IMR-90 (cell line): ENCODE results near the gene SRPK2. TPM values are rescaled to one million over a fixed set of nuclear protein-coding genes. Genes with fewer than 3 reads are reported as not detected.
A peak's percentile ranks its signal among the peaks of the same experiment; 100 is the strongest.

Experiments used
- ATAC-seq: fragments of 200-7000 bp; cut with Tn5 transposase; 2 replicates; pipeline ENCODE4 v1.9.1; 2020; ENCODE audit warnings: low read depth, mild to moderate bottlenecking, moderate library complexity
- BruUV-seq: library from RNA; stranded (reverse); fragments of 400-500 nt; replicated peaks from 2 replicates; lab custom pipeline; 2021; lab: Mats Ljungman, UMichigan
- CTCF ChIA-PET: fragments of 300-600 bp; formaldehyde crosslinking; extraction: SDS; loops from one replicate; lab custom pipeline; 2021; ENCODE audit warnings: antibody characterized with exemption; lab: Yijun Ruan, JAX
- POLR2A ChIA-PET: fragments of 300-600 bp; sonication (Branson Sonifier 250); formaldehyde crosslinking; loops from one replicate; lab custom pipeline; 2022; ENCODE audit warnings: antibody characterized with exemption; ENCODE audit not compliant: unreplicated experiment; lab: Charles Lee
- DNase-seq: peaks from one replicate; pipeline ENCODE4 v3.0.0; 2013
- H2AFZ ChIP-seq: replicated peaks from 2 replicates; pipeline ENCODE3; 2013; ENCODE audit warnings: low read length, mild to moderate bottlenecking; ENCODE audit not compliant: poor library complexity
- H2AK5ac ChIP-seq: 2 replicates; pipeline ENCODE4 v1.6.1; 2013; ENCODE audit warnings: low read depth, low read length, inconsistent platforms
- H2AK9ac ChIP-seq: replicated peaks from 2 replicates; pipeline ENCODE3; 2013; ENCODE audit warnings: mild to moderate bottlenecking, low read depth, low read length, moderate library complexity; ENCODE audit not compliant: poor library complexity
- H2BK120ac ChIP-seq: 2 replicates; pipeline ENCODE4 v1.6.1; 2013; ENCODE audit warnings: low read depth, low read length, inconsistent platforms
- H2BK15ac ChIP-seq: 3 replicates; pipeline ENCODE4 v1.6.1; 2013; ENCODE audit warnings: low read depth, low read length, inconsistent platforms
- H2BK20ac ChIP-seq: 2 replicates; pipeline ENCODE4 v1.6.1; 2013; ENCODE audit warnings: low read depth, mild to moderate bottlenecking, inconsistent platforms, low read length, moderate library complexity
- H2BK5ac ChIP-seq: 2 replicates; pipeline ENCODE4 v1.6.1; 2013; ENCODE audit warnings: mild to moderate bottlenecking, low read depth, low read length, inconsistent platforms; ENCODE audit not compliant: poor library complexity, severe bottlenecking
- H3K14ac ChIP-seq: replicated peaks from 2 replicates; pipeline ENCODE4 v1.6.1; 2013; ENCODE audit warnings: low read depth, low read length, inconsistent platforms
- H3K18ac ChIP-seq: 2 replicates; pipeline ENCODE4 v1.6.1; 2013; ENCODE audit warnings: low read depth, low read length, control low read depth
- H3K23ac ChIP-seq: 2 replicates; pipeline ENCODE4 v1.6.1; 2013; ENCODE audit warnings: low read depth, low read length, inconsistent platforms
- H3K27ac ChIP-seq: 2 replicates; pipeline ENCODE4 v1.5.1; 2013; ENCODE audit warnings: mild to moderate bottlenecking, control low read depth, low read length; ENCODE audit not compliant: insufficient read depth
- H3K27me3 ChIP-seq: 2 replicates; pipeline ENCODE4 v1.6.1; 2013; ENCODE audit warnings: low read length; ENCODE audit not compliant: control insufficient read depth, insufficient read depth
- H3K36me3 ChIP-seq: 2 replicates; pipeline ENCODE4 v1.6.1; 2013; ENCODE audit warnings: low read length, mixed read lengths; ENCODE audit not compliant: control insufficient read depth, insufficient read depth
- H3K4ac ChIP-seq: 2 replicates; pipeline ENCODE4 v1.6.1; 2013; ENCODE audit warnings: low read depth, low read length, inconsistent platforms
- H3K4me1 ChIP-seq: 2 replicates; pipeline ENCODE4 v1.6.1; 2013; ENCODE audit warnings: low read length, mixed read lengths; ENCODE audit not compliant: control insufficient read depth, insufficient read depth
- H3K4me2 ChIP-seq: 2 replicates; pipeline ENCODE4 v1.6.1; 2013; ENCODE audit warnings: low read depth, mild to moderate bottlenecking, control low read depth, low read length, moderate library complexity
- H3K4me3 ChIP-seq: 2 replicates; pipeline ENCODE4 v1.5.1; 2013; ENCODE audit warnings: low read depth, mild to moderate bottlenecking, control low read depth, low read length, moderate library complexity; ENCODE audit not compliant: insufficient read depth
- H3K56ac ChIP-seq: 2 replicates; pipeline ENCODE4 v1.6.1; 2013; ENCODE audit warnings: low read length, inconsistent platforms; ENCODE audit not compliant: insufficient read depth; ENCODE audit errors: extremely low read depth
- H3K79me1 ChIP-seq, 2 experiments: 2 replicates each; pipeline ENCODE4 v1.6.1; 2013; ENCODE audit warnings: low read length in 2 of 2, inconsistent platforms in 1 of 2, low read depth in 1 of 2
- H3K9ac ChIP-seq: 2 replicates; pipeline ENCODE4 v1.6.1; 2013; ENCODE audit warnings: low read depth, low read length, control low read depth
- H3K9me1 ChIP-seq: 2 replicates; pipeline ENCODE4 v1.6.1; 2013; ENCODE audit warnings: low read length, inconsistent platforms; ENCODE audit not compliant: insufficient read depth
- H3K9me3 ChIP-seq: 2 replicates; pipeline ENCODE4 v1.6.1; 2013; ENCODE audit warnings: low read length; ENCODE audit not compliant: control insufficient read depth, insufficient read depth
- H4K20me1 ChIP-seq: 2 replicates; pipeline ENCODE4 v1.6.1; 2013; ENCODE audit warnings: low read length, inconsistent platforms; ENCODE audit not compliant: insufficient read depth
- H4K5ac ChIP-seq: 2 replicates; pipeline ENCODE4 v1.6.1; 2013; ENCODE audit warnings: mild to moderate bottlenecking, low read depth, low read length, control low read depth
- H4K8ac ChIP-seq, 2 experiments: 2 replicates each; pipeline ENCODE4 v1.6.1; 2013; ENCODE audit warnings: low read depth in 2 of 2, low read length in 2 of 2, control low read depth in 1 of 2, inconsistent platforms in 1 of 2
- H4K91ac ChIP-seq: 2 replicates; pipeline ENCODE4 v1.6.1; 2013; ENCODE audit warnings: low read depth, low read length, inconsistent platforms; ENCODE audit not compliant: insufficient read depth
- BHLHE40 ChIP-seq: fragments of 150-350 bp; IDR thresholded peaks from 2 replicates; pipeline ENCODE4 v1.6.1; 2016; ENCODE audit warnings: mild to moderate bottlenecking, low read depth, low read length
- CEBPB ChIP-seq: IDR thresholded peaks from 2 replicates; pipeline ENCODE4 v1.6.1; 2012; ENCODE audit warnings: low read depth, low read length, improper control_type of control experiment
- CTCF ChIP-seq: conservative IDR thresholded peaks from 2 replicates; pipeline ENCODE4 v1.5.1; 2012; ENCODE audit warnings: mild to moderate bottlenecking, low read depth, low read length, improper control_type of control experiment
- FOS ChIP-seq: fragments of 150-350 bp; IDR thresholded peaks from 2 replicates; pipeline ENCODE4 v1.6.1; 2016; ENCODE audit warnings: low read depth, low read length
- MAZ ChIP-seq: IDR thresholded peaks from 2 replicates; pipeline ENCODE4 v1.6.1; 2012; ENCODE audit warnings: low read depth, mild to moderate bottlenecking, low read length, improper control_type of control experiment, moderate library complexity, borderline replicate concordance
- MXI1 ChIP-seq: IDR thresholded peaks from 2 replicates; pipeline ENCODE4 v1.6.1; 2012; ENCODE audit warnings: low read depth, mild to moderate bottlenecking, low read length, moderate library complexity, borderline replicate concordance
- NFE2L2 ChIP-seq: fragments of 150-350 bp; IDR thresholded peaks from 2 replicates; pipeline ENCODE4 v1.6.1; 2016; ENCODE audit warnings: low read depth, mild to moderate bottlenecking, low read length
- POLR2A ChIP-seq: IDR thresholded peaks from 2 replicates; pipeline ENCODE4 v1.6.1; 2012; ENCODE audit warnings: mild to moderate bottlenecking, low read depth, low read length
- RAD21 ChIP-seq: IDR thresholded peaks from 2 replicates; pipeline ENCODE4 v1.6.1; 2012; ENCODE audit warnings: low read length, improper control_type of control experiment
- RCOR1 ChIP-seq: IDR thresholded peaks from 2 replicates; pipeline ENCODE4 v1.6.1; 2012; ENCODE audit warnings: mild to moderate bottlenecking, low read length, improper control_type of control experiment; ENCODE audit not compliant: insufficient replicate concordance
- RFX5 ChIP-seq: IDR thresholded peaks from 2 replicates; pipeline ENCODE4 v1.8.0; 2012; ENCODE audit warnings: low read depth, mild to moderate bottlenecking, low read length, moderate library complexity
- SMC3 ChIP-seq: fragments of 150-350 bp; IDR thresholded peaks from 2 replicates; pipeline ENCODE4 v1.6.1; 2016; ENCODE audit warnings: low read depth, mild to moderate bottlenecking, antibody characterized with exemption, low read length, moderate library complexity
- USF2 ChIP-seq: fragments of 150-350 bp; IDR thresholded peaks from 2 replicates; pipeline ENCODE4 v1.6.1; 2017; ENCODE audit warnings: mild to moderate bottlenecking, antibody characterized with exemption, low read length, low read depth
- WGBS, 2 experiments: methylation state at CpG; one replicate each; pipeline versions ENCODE4 v1.1.5 to v1.1.7; 2013; ENCODE audit warnings: missing lambda C conversion rate in 2 of 2; ENCODE audit not compliant: insufficient read length in 1 of 2; ENCODE audit errors: extremely low coverage in 2 of 2; 5-methylcytosine and 5-hydroxymethylcytosine counted together
- dilution Hi-C: fragments of 300-500 bp; cut with HindIII; formaldehyde crosslinking; loops from one replicate; pipeline ENCODE4 v1.14.3; 2018; ENCODE audit warnings: low sequenced_read_pairs; ENCODE audit not compliant: unreplicated experiment
- in situ Hi-C: fragments of 300-500 bp; cut with MboI; formaldehyde crosslinking; loops from 3 replicates; pipeline ENCODE4 v1.14.3; 2019; ENCODE audit warnings: low sequenced_read_pairs, inconsistent platforms, mixed read lengths
- intact Hi-C: fragments of 100-400 bp; cut with micrococcal nuclease; formaldehyde crosslinking; loops from 2 replicates; pipeline ENCODE4 v1.10.0; 2022
- polyA plus RNA-seq, 3 experiments: library from polyadenylated mRNA; depleted of rRNA; stranded (reverse); fragments of >200 nt; gene quantifications; 2 replicates each; pipeline ENCODE4 v1.2.3, GENCODE V29; 2012; ENCODE audit warnings: low replicate concordance in 1 of 3
- total RNA-seq: library from RNA; depleted of rRNA; stranded (reverse); fragments of >200 nt; gene quantifications from 2 replicates; pipeline ENCODE4 v1.2.3, GENCODE V29; 2012
- TF ChIP-seq, protein P1 (sequence below): fragments of 150-350 bp; IDR thresholded peaks from 2 replicates; pipeline ENCODE4 v1.6.1; 2016; ENCODE audit warnings: low read depth, mild to moderate bottlenecking, low read length, moderate library complexity, borderline replicate concordance

Gene SRPK2
- total and polyA plus RNA-seq, 2 of the 4 experiments (the other 2 are of a cell fraction): 13.2 to 33.0 TPM

DNA sequence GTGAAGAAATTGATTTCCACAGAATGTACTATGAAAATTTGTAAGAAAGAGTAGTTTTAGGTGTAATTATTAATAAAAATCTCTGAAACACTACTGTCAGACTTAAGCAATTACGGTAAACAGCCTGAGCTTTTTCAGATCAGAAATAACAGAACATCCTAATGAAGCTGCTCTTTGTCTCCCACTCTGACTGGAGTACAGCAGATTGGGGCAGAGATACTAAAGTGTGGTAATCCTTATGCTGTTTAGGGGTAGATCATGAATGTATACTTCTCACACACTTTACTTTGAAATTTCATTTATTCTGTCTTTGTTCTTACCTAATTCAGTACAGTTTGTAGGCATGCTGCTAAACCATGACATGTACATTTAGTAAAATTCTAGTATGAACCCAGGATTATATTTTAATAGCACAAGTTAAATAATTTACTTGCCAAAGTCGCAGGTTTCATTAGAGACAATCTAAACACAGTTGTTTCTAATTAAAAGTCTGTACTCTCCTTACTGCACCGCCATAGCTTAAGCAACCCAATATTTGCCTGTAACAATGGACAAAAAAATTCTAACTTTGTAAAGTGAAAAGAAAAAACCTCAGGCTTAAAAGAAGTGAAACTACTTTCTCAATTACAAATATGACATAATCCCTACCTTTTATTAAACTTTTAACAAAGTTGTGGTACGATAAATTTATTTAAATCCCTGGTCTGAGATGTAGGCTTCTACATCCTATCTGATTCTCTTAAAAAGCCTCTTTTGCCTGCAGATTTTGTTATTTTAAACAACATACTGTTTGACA is 286.0 kb downstream of the SRPK2 start:
- no peak for ATAC-seq
- H2AK9ac ChIP-seq: no peak overlapping the region
- TF ChIP-seq BHLHE40 (no peak), CEBPB (no peak), CTCF (no peak), MAZ (no peak), NFE2L2 (no peak), RAD21 (no peak), USF2 (no peak), FOS (no peak), MXI1 (no peak), POLR2A (no peak), SMC3 (no peak), RFX5 (no peak), RCOR1 (no peak)
- TF ChIP-seq, protein P1, sequence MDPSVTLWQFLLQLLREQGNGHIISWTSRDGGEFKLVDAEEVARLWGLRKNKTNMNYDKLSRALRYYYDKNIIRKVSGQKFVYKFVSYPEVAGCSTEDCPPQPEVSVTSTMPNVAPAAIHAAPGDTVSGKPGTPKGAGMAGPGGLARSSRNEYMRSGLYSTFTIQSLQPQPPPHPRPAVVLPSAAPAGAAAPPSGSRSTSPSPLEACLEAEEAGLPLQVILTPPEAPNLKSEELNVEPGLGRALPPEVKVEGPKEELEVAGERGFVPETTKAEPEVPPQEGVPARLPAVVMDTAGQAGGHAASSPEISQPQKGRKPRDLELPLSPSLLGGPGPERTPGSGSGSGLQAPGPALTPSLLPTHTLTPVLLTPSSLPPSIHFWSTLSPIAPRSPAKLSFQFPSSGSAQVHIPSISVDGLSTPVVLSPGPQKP: no peak
- H2AFZ ChIP-seq: no peak overlapping the region
- no peak overlapping the region for H2BK15ac ChIP-seq
- peak overlapping the region; percentile 29 for H2BK5ac ChIP-seq
- H3K18ac ChIP-seq: no peak overlapping the region
- no peaks in the 10 kb centered on the region for H3K27me3 ChIP-seq
- no peak overlapping the region for H3K27ac ChIP-seq
- peaks cover 36% of the 10 kb centered on the region for H3K36me3 ChIP-seq
- WGBS, 2 experiments: no CpG with 5 or more reads among the region's 4 CpGs
- H3K9me1 ChIP-seq: peaks cover 3% of the 10 kb centered on the region; the same call in 1 of the 2 replicates
- peaks cover 28 to 40% of the 10 kb centered on the region in 2 experiments for H3K79me1 ChIP-seq
- H3K9ac ChIP-seq: no peak overlapping the region
- H4K20me1 ChIP-seq: 0 out of 2 replicates have a peak, but pooled peaks cover 4% of the 10 kb centered on the region
- H3K4me2 ChIP-seq: no peak overlapping the region
- H4K91ac ChIP-seq: no peak overlapping the region
- H3K23ac ChIP-seq: peak overlapping the region; percentile 53; the same call in 1 of the 2 replicates
- no peaks in the 10 kb centered on the region for H3K9me3 ChIP-seq
- dilution Hi-C loops (no loop called here), intact Hi-C loops (loop anchor here (2.0 to 5.0 kb wide), 2 partner anchors 122 to 180 kb away; no protein-coding TSS in a partner anchor), in situ Hi-C loops (no loop called here)
- H3K4ac ChIP-seq: no peak overlapping the region
- H4K8ac ChIP-seq: no peak overlapping the region
- DNase-seq: no peak
- H3K56ac ChIP-seq: no peak overlapping the region
- peaks cover 8% of the 10 kb centered on the region for H3K4me1 ChIP-seq
- no peak overlapping the region for H3K14ac ChIP-seq
- CTCF ChIA-PET: no interaction called here
- no peak overlapping the region for H2AK5ac ChIP-seq
- H2BK120ac ChIP-seq: no peak overlapping the region
- POLR2A ChIA-PET: no interaction called here
- H2BK20ac ChIP-seq: no peak overlapping the region
- no TSS peak for BruUV-seq
- no peak overlapping the region for H4K5ac ChIP-seq
- H3K4me3 ChIP-seq: no peak overlapping the region
